CD4-positive, alpha-beta T cell treated with Interleukin-17A for 4 hours (primary cell): ENCODE measurements around the gene ZNF638.
"Not testable (repeated sequence)": the region's sequence is repeated elsewhere in the genome, so short reads cannot be mapped to it uniquely, and the experiment has no call there.

Experiments
- DNase-seq: peaks from one replicate; pipeline ENCODE4 v3.0.0-alpha.2; 2020; ENCODE audit warnings: mixed read lengths

ZNF638 gene

DNA sequence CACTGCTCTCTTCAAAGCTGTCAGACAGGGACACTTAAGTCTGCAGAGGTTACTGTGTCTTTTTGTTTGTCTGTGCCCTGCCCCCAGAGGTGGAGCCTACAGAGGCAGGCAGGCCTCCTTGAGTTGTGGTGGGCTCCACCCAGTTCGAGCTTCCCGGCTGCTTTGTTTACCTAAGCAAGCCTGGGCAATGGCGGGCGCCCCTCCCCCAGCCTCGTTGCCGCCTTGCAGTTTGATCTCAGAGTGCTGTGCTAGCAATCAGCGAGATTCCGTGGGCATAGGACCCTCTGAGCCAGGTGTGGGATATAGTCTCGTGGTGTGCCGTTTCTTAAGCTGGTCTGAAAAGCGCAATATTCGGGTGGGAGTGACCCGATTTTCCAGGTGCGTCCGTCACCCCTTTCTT is 85.3 kb downstream of the ZNF638 start:
- DNase-seq = not testable (repeated sequence)

GRCh38 chr2:71417300-71418202 is 86.0 kb downstream of the ZNF638 start:
- no peak for DNase-seq

DNA sequence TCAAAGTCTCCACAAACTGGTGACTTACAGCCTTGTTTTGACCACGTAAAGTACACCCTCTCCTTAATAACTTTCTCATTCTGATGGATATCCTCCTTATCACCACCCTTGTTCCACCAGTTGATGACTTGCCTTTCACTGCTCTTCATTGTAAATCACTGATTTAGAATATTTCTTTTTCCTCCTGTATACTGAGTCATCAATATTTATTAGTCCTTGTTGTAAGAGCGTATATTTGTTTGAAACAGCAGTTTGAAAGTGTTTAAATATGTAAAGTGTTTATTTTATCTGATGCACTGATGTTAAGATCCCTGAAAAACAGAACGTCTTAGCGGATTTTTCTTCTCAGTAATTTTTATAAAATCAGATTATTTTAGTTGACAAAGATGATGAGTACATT is 87.6 kb downstream of the ZNF638 start:
- DNase-seq = no peak

DNA sequence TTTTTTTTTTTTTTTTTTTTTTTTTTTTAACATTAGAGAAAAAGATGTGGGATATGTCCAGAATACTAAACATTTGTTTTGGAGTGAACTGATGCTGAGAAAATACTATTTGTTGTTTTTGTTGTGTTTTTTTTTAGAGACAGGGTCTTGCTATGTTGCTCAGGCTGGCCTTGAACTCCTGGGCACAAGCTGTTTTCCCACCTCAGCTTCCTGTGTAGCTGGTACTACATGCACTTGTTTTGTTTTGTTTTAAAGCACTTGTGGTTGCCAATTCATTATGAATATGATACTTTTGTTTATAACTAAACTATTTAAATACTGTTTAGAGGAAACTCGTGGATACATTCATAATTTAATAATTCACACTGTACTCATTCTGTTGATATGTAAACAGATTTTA is 88.4 kb downstream of the ZNF638 start:
- no peak for DNase-seq

DNA sequence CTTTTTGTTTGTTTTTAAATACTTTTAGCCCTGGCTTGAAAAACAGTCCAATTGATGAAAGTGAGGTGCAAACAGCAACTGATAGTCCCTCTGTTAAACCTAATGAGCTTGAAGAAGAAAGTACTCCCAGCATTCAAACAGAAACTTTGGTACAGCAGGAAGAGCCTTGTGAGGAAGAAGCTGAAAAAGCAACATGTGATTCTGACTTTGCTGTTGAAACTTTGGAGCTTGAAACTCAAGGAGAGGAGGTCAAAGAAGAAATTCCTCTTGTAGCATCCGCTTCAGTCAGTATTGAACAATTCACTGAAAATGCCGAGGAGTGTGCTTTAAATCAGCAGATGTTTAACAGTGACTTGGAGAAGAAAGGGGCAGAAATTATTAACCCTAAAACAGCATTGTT is 91.2 kb downstream of the ZNF638 start:
- no peak for DNase-seq

GRCh38 chr2:71423817-71424420 is 92.3 kb downstream of the ZNF638 start:
- DNase-seq = no peak

- DNase-seq = no peak
These were observed 95.1 kb downstream of the ZNF638 start for GRCh38 chr2:71426721-71427120.

DNA sequence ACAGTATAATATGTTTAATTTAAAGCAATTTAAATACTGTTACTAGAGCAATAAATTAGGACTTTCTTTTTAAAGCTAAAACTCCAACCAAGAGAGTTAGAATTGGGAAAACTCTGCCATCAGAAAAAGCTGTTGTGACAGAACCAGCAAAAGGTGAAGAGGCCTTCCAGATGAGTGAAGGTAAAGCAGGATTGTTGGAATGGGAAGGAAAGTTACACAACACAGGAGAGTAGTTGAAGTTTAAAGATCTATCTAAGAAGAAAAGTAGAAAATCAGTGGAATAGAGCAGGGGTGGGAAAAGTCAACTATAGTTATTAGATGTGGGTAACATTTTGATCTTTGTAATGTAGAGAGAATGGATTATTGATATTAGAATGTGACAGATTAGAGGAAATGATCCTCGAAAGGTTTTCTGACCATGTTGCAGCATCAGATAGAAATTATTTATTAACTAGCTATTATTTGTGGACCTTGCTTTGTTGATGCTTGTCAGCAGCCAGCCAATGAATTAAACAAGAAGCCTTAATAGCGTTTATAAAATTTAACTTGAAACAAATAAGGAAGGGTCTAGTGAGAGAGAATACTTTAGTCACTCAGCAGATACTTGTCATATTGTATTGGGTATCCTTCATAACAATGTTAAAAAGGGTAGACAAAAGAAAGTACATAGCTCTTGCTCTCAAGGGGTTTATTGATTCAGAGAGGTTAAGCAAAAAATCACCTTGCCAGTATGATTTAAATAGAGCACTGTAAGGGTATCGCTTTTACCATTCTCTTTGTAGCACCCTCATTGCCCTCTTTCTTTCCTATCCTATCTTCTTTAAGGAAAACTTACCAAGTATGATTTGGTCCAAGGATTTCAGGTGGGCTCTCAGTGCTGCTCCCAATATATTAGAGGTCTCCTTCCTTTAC is 97.1 kb downstream of the ZNF638 start:
- DNase-seq = no peak

DNA sequence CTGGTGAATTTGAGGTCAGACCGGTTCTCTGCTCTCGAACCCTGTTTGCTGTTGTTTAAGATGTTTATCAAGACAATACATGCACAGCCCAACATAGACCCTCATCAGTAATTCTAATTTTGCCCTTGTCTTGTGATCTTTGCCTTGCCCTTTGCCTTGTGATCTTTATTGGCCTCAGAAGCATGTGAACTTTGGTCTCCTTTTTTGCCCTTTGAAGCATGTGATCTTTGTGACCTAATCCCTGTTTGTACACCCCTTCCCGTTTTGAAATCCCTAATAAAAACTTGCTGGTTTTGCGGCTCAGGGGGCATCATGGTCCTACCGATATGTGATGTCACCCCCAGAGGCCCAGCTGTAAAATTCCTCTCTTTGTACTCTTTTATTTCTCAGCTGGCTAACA is 113.6 kb downstream of the ZNF638 start:
- not testable (repeated sequence) for DNase-seq

DNA sequence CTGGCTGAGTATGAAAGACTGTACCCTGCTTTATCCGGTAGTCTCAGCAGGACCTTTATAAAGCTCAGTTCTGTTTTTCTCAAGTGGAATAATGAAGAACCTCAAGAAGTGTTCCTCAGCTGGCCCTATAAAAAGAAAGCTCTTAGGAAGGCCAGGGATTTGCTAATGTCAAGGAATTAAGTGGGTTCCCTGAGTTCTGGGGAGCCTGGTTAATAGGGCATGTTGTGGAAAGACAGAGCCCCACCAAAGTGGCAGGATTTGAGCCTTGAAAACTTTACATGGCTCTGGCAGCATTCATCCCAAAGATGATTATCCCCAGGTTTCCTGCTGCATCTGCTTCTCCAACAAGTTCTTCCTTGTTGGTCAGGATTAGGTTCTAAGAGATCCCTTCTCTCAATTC is 114.9 kb downstream of the ZNF638 start:
- no peak for DNase-seq

GRCh38 chr2:71449343-71449742 is 117.8 kb downstream of the ZNF638 start:
- no peak for DNase-seq

DNA sequence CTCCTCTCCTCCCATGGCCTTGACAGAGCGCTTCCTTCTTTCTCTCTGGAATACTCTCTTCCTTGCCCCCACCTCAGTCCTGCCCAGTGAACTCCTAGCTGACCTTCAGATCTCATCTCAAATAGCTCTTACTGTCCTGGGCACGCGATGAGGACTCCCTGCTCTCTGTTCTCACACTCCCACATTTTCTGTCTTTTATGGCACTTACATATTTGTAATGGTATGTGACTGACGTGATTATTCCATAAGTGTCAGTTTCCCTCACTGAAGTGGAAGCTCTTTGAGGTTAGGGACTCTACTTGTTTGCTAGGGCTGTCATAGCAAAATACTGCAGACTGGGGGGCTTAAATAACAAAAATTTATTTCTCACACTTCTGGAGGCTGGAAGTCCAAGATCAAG is 120.1 kb downstream of the ZNF638 start:
- no peak for DNase-seq

DNA sequence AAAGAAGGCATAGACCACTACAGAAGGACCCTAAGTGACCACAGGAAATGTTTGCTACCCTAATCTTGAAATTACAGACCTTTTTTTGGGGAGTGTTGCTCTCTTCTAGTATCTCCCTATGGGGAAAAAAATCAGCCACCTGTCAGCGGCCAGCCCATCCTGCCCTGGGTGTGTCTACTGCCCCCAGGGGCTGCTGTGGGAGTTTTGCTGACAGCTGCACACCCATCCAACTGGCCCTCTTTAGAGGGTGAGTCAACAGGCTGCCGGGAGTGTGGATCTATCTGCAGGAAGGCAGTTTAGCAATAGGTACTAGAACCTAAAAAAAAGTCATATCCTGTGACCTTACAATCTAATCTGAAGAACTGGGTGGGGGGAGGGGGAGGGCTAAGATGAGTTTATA is 121.0 kb downstream of the ZNF638 start:
- peak; percentile 28 for DNase-seq

DNA sequence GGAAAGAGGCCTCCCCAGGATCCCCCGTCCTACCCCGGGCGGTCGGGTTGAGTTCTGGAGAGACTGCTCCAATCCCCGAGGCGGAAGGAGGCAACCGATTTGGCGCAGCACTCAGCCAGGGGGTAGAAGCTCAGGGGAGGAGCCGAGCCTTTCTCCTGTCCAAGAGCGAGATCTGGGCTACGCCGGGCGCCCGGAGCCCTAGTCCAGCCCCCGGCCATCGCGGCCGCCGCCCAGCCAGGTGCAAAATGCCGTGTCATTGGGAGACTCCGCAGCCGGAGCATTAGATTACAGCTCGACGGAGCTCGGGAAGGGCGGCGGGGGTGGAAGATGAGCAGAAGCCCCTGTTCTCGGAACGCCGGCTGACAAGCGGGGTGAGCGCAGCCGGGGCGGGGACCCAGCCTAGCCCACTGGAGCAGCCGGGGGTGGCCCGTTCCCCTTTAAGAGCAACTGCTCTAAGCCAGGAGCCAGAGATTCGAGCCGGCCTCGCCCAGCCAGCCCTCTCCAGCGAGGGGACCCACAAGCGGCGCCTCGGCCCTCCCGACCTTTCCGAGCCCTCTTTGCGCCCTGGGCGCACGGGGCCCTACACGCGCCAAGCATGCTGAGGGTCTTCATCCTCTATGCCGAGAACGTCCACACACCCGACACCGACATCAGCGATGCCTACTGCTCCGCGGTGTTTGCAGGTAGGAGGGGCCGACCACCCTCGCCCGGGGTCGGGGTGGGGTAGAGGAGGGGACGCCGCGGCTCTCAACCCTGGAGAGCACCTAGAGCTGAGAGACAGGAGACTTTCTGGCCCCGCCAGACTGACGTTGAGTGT is 122.0 kb downstream of the ZNF638 start, which contains the start of gene DYSF:
DYSF (plus strand) TSS at position 158 of the 817 bp plus-strand sequence.
- DNase-seq = peak; percentile 29

DNA sequence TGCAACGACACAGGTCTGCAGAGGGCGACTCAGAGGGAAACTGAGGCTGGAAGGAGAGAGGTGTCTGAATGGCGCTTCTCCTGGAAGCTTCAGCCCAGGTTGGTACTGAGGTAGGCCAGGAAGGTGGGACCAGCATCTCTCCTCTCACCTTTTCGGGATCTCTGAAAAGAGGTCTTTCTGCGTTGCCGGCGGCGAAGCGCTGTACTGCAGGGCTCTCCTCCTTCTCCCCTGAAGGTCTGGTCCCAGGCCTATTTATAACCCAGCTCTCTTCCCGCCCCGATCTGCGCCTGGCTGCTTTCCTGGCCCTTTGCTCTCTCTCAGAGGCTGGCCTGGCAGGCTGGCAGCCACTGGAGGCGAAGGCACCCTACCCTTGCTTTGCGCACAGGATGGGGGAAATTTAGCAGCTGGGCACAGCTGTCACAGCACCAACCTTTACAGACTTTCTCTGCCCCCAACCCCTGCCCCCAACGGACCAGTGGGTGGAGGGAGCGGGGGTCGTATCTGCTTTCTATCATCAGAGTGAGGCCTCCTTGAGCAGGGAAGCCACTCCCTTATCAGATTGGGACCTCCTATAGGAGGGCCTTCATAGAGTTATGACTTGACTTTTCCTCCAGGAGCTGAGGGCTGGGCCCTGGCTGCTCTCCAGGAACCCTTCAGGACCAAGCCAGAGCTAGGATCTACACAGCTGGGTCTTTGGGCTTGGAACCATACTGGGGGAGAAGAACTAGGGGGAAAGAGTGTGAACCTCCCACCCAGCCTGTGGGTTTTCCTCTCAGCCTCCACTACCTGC is 122.8 kb downstream of the ZNF638 start:
- DNase-seq = no peak

GRCh38 chr2:71455011-71455740 is 123.6 kb downstream of the ZNF638 start:
- no peak for DNase-seq

GRCh38 chr2:71455741-71456569 is 124.4 kb downstream of the ZNF638 start:
- no peak for DNase-seq

GRCh38 chr2:71456617-71457016 is 125.0 kb downstream of the ZNF638 start:
- no peak for DNase-seq

DNA sequence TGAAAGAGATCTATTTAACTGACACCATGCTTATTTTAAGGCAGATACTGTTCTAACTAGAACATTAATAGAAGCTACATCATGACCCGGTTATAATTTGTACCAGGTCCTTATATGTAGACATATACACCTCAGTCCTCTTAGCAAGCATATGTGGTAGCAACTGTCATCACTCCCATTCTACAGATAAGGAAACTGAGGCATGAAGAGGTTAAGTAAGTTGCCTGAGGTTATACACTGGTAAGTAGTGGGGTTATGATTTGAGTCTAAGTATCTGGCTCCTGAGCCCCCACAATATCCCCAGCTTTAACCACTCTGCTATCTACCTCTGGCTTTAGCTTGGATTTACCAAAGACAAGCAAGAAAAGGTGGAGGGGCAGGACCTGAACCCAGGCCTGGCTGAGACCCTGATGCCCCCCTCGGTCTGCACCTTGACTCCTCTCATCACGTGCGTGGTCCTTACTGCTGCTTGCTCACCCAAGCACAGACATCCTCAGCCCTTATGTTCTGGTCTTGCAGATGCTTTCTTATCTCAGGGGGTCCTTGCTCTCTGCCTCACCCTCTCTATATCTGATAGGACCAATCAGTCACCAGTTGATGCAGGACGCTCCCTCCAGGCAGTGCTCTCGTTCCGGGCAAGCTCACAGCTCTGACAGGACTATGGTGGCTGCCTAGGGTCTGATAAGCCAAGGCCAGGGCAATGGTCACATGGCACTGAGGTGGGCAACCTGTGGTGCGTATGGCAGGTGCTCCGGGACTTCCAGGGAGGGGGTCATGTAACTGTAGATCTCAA is 125.7 kb downstream of the ZNF638 start:
- no peak for DNase-seq
